ENCODE data around the gene TBC1D30. TPM values are rescaled to one million over a fixed set of nuclear protein-coding genes. Genes with fewer than 3 reads are reported as not detected.

Gene TBC1D30
- total RNA-seq, 1 donor from 2014 or later: 4.2 TPM

DNA sequence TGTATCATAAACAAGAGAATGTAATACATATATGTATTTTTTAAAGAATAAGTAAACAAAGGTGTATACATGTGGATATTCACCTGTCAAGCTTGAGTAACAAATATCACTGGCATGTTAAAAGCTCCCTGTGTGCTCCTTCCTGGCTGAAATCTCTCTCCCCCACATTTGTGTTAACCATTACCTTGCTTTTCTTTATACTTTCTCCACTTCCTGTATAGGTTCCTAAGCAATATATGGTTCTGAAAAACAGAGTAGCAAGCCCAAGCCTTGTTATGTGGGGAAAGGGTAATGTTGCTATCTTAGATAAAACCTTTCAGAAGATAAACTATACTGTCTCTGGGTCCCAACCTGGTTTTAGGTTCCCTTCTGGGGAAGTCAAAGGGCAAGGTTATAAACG is 32.3 kb upstream of the TBC1D30 start:
- Histone ChIP-seq H3K27me3 (ENCODE audit: control insufficient read depth, insufficient read depth, low read length) (no peaks in the 10 kb centered on the region), H3K36me3 (ENCODE audit: control insufficient read depth, insufficient read depth, low read length) (no peaks in the 10 kb centered on the region), H3K4me3 (ENCODE audit: low read depth, low read length) (no peak overlapping the region)
- TF ChIP-seq, protein P1, sequence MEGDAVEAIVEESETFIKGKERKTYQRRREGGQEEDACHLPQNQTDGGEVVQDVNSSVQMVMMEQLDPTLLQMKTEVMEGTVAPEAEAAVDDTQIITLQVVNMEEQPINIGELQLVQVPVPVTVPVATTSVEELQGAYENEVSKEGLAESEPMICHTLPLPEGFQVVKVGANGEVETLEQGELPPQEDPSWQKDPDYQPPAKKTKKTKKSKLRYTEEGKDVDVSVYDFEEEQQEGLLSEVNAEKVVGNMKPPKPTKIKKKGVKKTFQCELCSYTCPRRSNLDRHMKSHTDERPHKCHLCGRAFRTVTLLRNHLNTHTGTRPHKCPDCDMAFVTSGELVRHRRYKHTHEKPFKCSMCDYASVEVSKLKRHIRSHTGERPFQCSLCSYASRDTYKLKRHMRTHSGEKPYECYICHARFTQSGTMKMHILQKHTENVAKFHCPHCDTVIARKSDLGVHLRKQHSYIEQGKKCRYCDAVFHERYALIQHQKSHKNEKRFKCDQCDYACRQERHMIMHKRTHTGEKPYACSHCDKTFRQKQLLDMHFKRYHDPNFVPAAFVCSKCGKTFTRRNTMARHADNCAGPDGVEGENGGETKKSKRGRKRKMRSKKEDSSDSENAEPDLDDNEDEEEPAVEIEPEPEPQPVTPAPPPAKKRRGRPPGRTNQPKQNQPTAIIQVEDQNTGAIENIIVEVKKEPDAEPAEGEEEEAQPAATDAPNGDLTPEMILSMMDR (IDR thresholded peaks at IDR 0.05; ENCODE audit: insufficient read depth, low read length, severe bottlenecking): no peak
- no peak for DNase-seq (ENCODE audit: low read depth)
- no peak for FAIRE-seq

DNA sequence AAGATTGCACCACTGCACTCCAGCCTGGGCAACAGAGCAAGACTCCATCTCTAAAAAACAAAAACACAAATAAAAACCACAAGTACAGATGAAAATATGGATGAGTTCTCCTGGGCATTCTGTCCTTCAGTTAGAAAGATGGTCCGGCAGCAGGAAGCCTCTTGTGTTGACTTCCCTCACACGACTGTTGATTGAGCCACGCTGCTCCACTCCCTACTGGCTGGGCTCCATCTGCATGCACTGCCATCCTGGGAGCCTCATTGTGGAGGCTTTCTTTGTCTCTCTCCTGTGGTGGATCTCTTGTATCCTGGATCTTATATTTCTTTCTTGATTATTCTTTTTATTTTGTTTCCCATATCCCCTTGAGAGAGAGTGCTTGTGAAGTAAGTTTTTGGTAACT is 30.8 kb upstream of the TBC1D30 start:
- H3K4me3 ChIP-seq (ENCODE audit: low read depth, low read length): no peak overlapping the region
- H3K27me3 ChIP-seq (ENCODE audit: control insufficient read depth, insufficient read depth, low read length): no peaks in the 10 kb centered on the region
- no peak for DNase-seq (ENCODE audit: low read depth)
- TF ChIP-seq, protein P1 (IDR thresholded peaks at IDR 0.05; ENCODE audit: insufficient read depth, low read length, severe bottlenecking): no peak
- no peaks in the 10 kb centered on the region for H3K36me3 ChIP-seq (ENCODE audit: control insufficient read depth, insufficient read depth, low read length)
- FAIRE-seq: no peak

DNA sequence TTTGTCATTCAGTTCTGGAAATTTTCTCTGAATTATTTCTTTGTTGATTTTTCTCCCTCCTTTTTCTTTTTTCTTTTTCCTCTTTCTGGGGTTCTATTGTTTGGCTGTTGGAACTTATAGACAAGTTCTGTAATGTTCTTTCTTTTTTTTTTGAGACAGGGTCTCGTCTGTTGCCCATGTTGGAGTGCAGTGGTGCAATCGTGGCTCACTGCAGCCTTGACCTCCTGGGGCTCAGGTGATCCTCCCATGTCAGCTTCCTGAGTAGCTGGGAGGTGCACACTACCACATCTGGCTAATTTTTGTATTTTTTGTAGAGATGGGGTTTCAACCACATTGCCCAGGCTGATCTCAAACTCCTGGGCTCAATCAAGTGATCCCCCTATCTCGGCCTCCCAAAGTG is 30.1 kb upstream of the TBC1D30 start:
- no peak for FAIRE-seq

DNA sequence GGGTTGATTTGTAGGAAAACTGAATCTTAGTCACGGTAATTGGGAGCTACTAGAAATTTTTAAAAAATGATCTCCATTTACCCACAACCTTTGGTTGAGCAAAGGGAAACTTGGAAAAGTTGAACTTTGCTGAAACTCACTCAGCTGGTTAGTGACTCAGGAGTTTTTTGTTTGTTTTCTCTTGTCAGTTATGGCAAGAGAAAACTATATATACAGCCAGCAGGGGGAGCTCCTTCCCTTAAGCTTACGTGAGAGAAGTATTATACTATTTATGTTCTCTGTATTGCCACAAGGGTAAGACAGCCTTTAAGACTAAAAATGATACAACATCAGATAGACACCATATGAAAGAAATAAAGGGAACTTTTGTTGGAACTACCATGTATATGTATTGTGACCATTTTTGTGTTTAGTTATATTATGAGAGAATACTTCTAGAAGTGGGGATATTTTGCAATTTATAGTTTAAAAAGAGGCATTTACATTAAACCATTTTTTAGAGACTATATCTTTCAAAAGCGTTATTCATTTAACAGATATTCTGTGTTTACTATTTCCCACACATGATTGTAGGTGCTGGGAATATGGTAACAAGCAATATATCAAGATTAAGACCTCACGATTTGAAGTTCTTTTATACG is 28.1 kb upstream of the TBC1D30 start:
- Histone ChIP-seq H3K27me3 (ENCODE audit: control insufficient read depth, insufficient read depth, low read length) (no peaks in the 10 kb centered on the region), H3K36me3 (ENCODE audit: control insufficient read depth, insufficient read depth, low read length) (no peaks in the 10 kb centered on the region), H3K4me3 (ENCODE audit: low read depth, low read length) (no peak overlapping the region)
- DNase-seq (ENCODE audit: low read depth) (peak; percentile 93), FAIRE-seq (no peak)
- TF ChIP-seq, protein P1 (IDR thresholded peaks at IDR 0.05; ENCODE audit: insufficient read depth, low read length, severe bottlenecking): peak; percentile 65

More for the DNA sequence above, 30.1 kb upstream of the TBC1D30 start:
- Histone ChIP-seq H3K36me3 (ENCODE audit: control insufficient read depth, insufficient read depth, low read length) (no peaks in the 10 kb centered on the region), H3K4me3 (ENCODE audit: low read depth, low read length) (no peak overlapping the region), H3K27me3 (ENCODE audit: control insufficient read depth, insufficient read depth, low read length) (no peaks in the 10 kb centered on the region)
- no peak for DNase-seq (ENCODE audit: low read depth)
- TF ChIP-seq, protein P1 (IDR thresholded peaks at IDR 0.05; ENCODE audit: insufficient read depth, low read length, severe bottlenecking): no peak

DNA sequence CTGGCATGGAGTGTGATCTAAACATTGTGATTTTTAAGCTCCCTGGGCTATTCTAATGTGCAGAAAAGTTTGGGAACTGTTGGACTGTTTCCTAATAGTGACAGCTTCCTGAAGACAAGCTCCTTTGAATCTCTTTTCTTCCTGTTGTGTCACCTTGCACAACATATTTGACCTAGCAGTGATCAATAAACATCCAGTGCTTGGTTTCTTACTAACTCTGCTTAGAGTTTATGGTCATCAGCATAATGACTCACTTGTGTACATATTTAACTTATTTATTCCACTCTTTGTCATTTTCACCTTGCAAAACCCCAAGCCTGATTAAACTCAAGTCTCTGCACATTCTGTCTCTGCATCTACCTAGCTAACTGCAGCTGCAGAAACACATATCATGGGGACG is 27.3 kb upstream of the TBC1D30 start:
- FAIRE-seq: no peak
- TF ChIP-seq, protein P1 (IDR thresholded peaks at IDR 0.05; ENCODE audit: insufficient read depth, low read length, severe bottlenecking): no peak
- H3K27me3 ChIP-seq (ENCODE audit: control insufficient read depth, insufficient read depth, low read length): no peaks in the 10 kb centered on the region
- no peak overlapping the region for H3K4me3 ChIP-seq (ENCODE audit: low read depth, low read length)
- DNase-seq (ENCODE audit: low read depth): peak; percentile 60
- no peaks in the 10 kb centered on the region for H3K36me3 ChIP-seq (ENCODE audit: control insufficient read depth, insufficient read depth, low read length)

DNA sequence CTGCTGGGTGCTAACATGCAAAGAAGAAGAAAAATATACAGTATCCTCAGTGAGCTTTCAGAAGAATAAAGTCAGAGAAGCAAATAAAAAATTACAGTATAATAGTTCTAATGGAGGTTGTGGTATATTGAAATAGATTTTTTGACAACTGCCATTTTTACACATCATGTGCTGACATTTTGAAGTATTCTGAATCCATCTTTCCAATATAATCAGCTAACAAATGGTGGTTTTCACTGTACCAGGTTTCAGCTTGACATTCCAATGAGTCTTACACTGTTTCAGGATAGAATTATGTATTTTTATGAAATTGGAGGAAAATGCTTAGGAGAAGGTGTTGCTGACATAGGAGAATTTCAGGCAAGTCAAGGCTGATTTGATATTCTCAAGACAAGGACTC is 26.3 kb upstream of the TBC1D30 start:
- TF ChIP-seq, protein P1 (IDR thresholded peaks at IDR 0.05; ENCODE audit: insufficient read depth, low read length, severe bottlenecking): no peak
- Histone ChIP-seq H3K27me3 (ENCODE audit: control insufficient read depth, insufficient read depth, low read length) (no peaks in the 10 kb centered on the region), H3K36me3 (ENCODE audit: control insufficient read depth, insufficient read depth, low read length) (no peaks in the 10 kb centered on the region), H3K4me3 (ENCODE audit: low read depth, low read length) (no peak overlapping the region)
- DNase-seq (ENCODE audit: low read depth): no peak
- no peak for FAIRE-seq

Data from bronchial epithelial cell (primary cell).